ENCODE results near the gene ZNF444. TPM values are rescaled to one million over a fixed set of nuclear protein-coding genes. Genes with fewer than 3 reads are reported as not detected.
A peak's percentile ranks its signal among the peaks of the same experiment; 100 is the strongest.

ZNF444 gene
- total RNA-seq, 1 experiment from 2014 or later: 31.7 TPM

- TF ChIP-seq, protein P1, sequence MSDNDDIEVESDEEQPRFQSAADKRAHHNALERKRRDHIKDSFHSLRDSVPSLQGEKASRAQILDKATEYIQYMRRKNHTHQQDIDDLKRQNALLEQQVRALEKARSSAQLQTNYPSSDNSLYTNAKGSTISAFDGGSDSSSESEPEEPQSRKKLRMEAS (IDR thresholded peaks at IDR 0.05): no peak
- TF ChIP-seq TCF7L2 (IDR thresholded peaks at IDR 0.05; ENCODE audit: borderline replicate concordance, extremely low read depth, insufficient read depth, insufficient read length) (no peak), EZH2phosphoT487 (IDR thresholded peaks at IDR 0.05; ENCODE audit: borderline replicate concordance) (no peak), CEBPB (IDR thresholded peaks at IDR 0.05; ENCODE audit: low read depth) (no peak)
- Histone ChIP-seq H3K4me2 (ENCODE audit: low read length) (peak overlapping the region; percentile 96), H3K4me1 (ENCODE audit: control insufficient read depth in 1 of 2, insufficient read depth in 2 of 2, low read length in 2 of 2) (peaks cover 6 to 12% of the 10 kb centered on the region in 2 experiments), H3K27ac (ENCODE audit: low read depth, low read length) (no peak overlapping the region), H3K9ac (ENCODE audit: low read length) (peak overlapping the region; percentile 68), H3K4me3 (replicated peaks in 1 of 2; ENCODE audit: low read depth in 1 of 2, low read length in 2 of 2) (peak overlapping the region; percentile 71 to 72), H3K27me3 (ENCODE audit: insufficient read depth, low read length) (no peaks in the 10 kb centered on the region), H2AFZ (ENCODE audit: low read depth, low read length, poor library complexity, severe bottlenecking) (no peak overlapping the region), H3K79me2 (ENCODE audit: insufficient read depth, low read length) (no peaks in the 10 kb centered on the region; the same call in 1 of the 2 replicates), H3K9me3 (ENCODE audit: control insufficient read depth in 1 of 2, insufficient read depth in 1 of 2, low read depth in 1 of 2, low read length in 2 of 2) (no peaks in the 10 kb centered on the region), H4K20me1 (ENCODE audit: insufficient read depth) (no peaks in the 10 kb centered on the region), H3K9me2 (ENCODE audit: insufficient read depth) (no peaks in the 10 kb centered on the region), H3K36me3 (ENCODE audit: control insufficient read depth in 1 of 2, insufficient read depth in 2 of 2, low read length in 2 of 2) (no peaks in the 10 kb centered on the region)
- ChIA-PET CTCF (interaction anchor here (1.0 to 1.8 kb wide), 2 partner anchors 30 to 75 kb away, joined by 4 read pairs; no protein-coding TSS in a partner anchor), RAD21 (ENCODE audit: low non-redundant PET in 1 of 2, low total read pairs in 2 of 2, uncharacterized antibody in 2 of 2, unreplicated experiment in 2 of 2) (no interaction called here), POLR2A (interaction anchor here (0.7 to 1.3 kb wide), 4 partner anchors 13 to 56 kb away, joined by 4 to 6 read pairs (median 4); partner anchors contain the start of gene ZNF787)
- no TSS peak for BruUV-seq (replicated peaks)
- ATAC-seq (no peak), DNase-seq (ENCODE audit: low read depth, low spot score) (no peak)
- intact Hi-C loops (cut with micrococcal nuclease): no loop called here
Observed at GRCh38 chr19:56141417-56141993, 418 bp downstream of the ZNF444 start.

GRCh38 chr19:56142087-56142787 lies 1.1 kb downstream of the ZNF444 start:
- Histone ChIP-seq H3K4me1 (ENCODE audit: control insufficient read depth in 1 of 2, insufficient read depth in 2 of 2, low read length in 2 of 2) (peaks cover 6 to 12% of the 10 kb centered on the region in 2 experiments), H3K27me3 (ENCODE audit: insufficient read depth, low read length) (no peaks in the 10 kb centered on the region), H3K27ac (ENCODE audit: low read depth, low read length) (no peak overlapping the region), H3K9me2 (ENCODE audit: insufficient read depth) (no peaks in the 10 kb centered on the region), H2AFZ (ENCODE audit: low read depth, low read length, poor library complexity, severe bottlenecking) (no peak overlapping the region), H3K9ac (ENCODE audit: low read length) (no peak overlapping the region), H3K9me3 (ENCODE audit: control insufficient read depth in 1 of 2, insufficient read depth in 1 of 2, low read depth in 1 of 2, low read length in 2 of 2) (no peaks in the 10 kb centered on the region), H3K79me2 (ENCODE audit: insufficient read depth, low read length) (no peaks in the 10 kb centered on the region; the same call in 1 of the 2 replicates), H3K4me2 (ENCODE audit: low read length) (peak overlapping the region; percentile 96), H4K20me1 (ENCODE audit: insufficient read depth) (no peaks in the 10 kb centered on the region), H3K36me3 (ENCODE audit: control insufficient read depth in 1 of 2, insufficient read depth in 2 of 2, low read length in 2 of 2) (no peaks in the 10 kb centered on the region), H3K4me3 (replicated peaks in 1 of 2; ENCODE audit: low read depth in 1 of 2, low read length in 2 of 2) (peak overlapping the region in 1 of 2 experiments; percentile 72; a peak in 1 of 4 replicates)
- RAD21 ChIA-PET (ENCODE audit: low non-redundant PET in 1 of 2, low total read pairs in 2 of 2, uncharacterized antibody in 2 of 2, unreplicated experiment in 2 of 2): no interaction called here
- DNase-seq (ENCODE audit: low read depth, low spot score) (no peak), ATAC-seq (no peak)
- POLR2A ChIA-PET: no interaction called here
- BruUV-seq (replicated peaks): TSS peak; percentile 34
- intact Hi-C loops (cut with micrococcal nuclease): no loop called here
- CTCF ChIA-PET: interaction anchor here (1.8 kb wide), 1 partner anchor 30 kb away, joined by 4 read pairs; no protein-coding TSS in a partner anchor
- TF ChIP-seq SRF (IDR thresholded peaks at IDR 0.05; ENCODE audit: low read depth) (no peak), EZH2phosphoT487 (IDR thresholded peaks at IDR 0.05; ENCODE audit: borderline replicate concordance) (no peak), REST (IDR thresholded peaks at IDR 0.05; ENCODE audit: low read depth) (no peak), EZH2 (IDR thresholded peaks at IDR 0.05) (no peak), YY1 (IDR thresholded peaks at IDR 0.05; ENCODE audit: extremely low read depth, insufficient replicate concordance, low read depth, low read length) (no peak), ZFX (IDR thresholded peaks at IDR 0.05) (no peak), SIN3A (IDR thresholded peaks at IDR 0.05; ENCODE audit: low read depth) (no peak), TCF7L2 (IDR thresholded peaks at IDR 0.05; ENCODE audit: borderline replicate concordance, extremely low read depth, insufficient read depth, insufficient read length) (no peak), SP1 (IDR thresholded peaks at IDR 0.05; ENCODE audit: low read depth) (no peak), ELF1 (IDR thresholded peaks at IDR 0.05; ENCODE audit: borderline replicate concordance, low read depth) (no peak), CBX3 (IDR thresholded peaks at IDR 0.05; ENCODE audit: low read depth) (no peak), JUND (IDR thresholded peaks at IDR 0.05) (no peak), RAD21 (IDR thresholded peaks at IDR 0.05; ENCODE audit: low read depth) (no peak), CEBPB (IDR thresholded peaks at IDR 0.05; ENCODE audit: low read depth) (no peak)
- TF ChIP-seq, protein P2, sequence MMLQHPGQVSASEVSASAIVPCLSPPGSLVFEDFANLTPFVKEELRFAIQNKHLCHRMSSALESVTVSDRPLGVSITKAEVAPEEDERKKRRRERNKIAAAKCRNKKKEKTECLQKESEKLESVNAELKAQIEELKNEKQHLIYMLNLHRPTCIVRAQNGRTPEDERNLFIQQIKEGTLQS (IDR thresholded peaks at IDR 0.05): no peak
